Duodenal mucosa (tissue), 2 donors: ENCODE results near the gene SRSF4.
A peak's percentile ranks its signal among the peaks of the same experiment; 100 is the strongest.
"Not testable (repeated sequence)": the region's sequence is repeated elsewhere in the genome, so short reads cannot be mapped to it uniquely, and the experiment has no call there.

Experiments
- H3K27ac ChIP-seq: one replicate; pipeline ENCODE4 v1.7.0; 2013; ENCODE audit warnings: low read depth, low read length
- H3K27me3 ChIP-seq, 2 donors: one replicate each; pipeline ENCODE4 v1.7.0; 2013; ENCODE audit warnings: low read length in 2 of 2, control low read depth in 1 of 2; ENCODE audit not compliant: insufficient read depth in 2 of 2, control insufficient read depth in 1 of 2
- H3K36me3 ChIP-seq, 2 donors: one replicate each; pipeline ENCODE4 v1.7.0; 2013; ENCODE audit warnings: low read length in 2 of 2, control low read depth in 1 of 2; ENCODE audit not compliant: insufficient read depth in 2 of 2, control insufficient read depth in 1 of 2
- H3K4me1 ChIP-seq, 2 donors: one replicate each; pipeline ENCODE4 v1.7.0; 2013; ENCODE audit warnings: low read length in 2 of 2, control low read depth in 1 of 2; ENCODE audit not compliant: insufficient read depth in 2 of 2, control insufficient read depth in 1 of 2
- H3K4me3 ChIP-seq, 2 donors: one replicate each; pipeline ENCODE4 v1.7.0; 2013; ENCODE audit warnings: low read length in 2 of 2, low read depth in 1 of 2
- H3K9ac ChIP-seq, 2 donors: one replicate each; pipeline ENCODE4 v1.7.0; 2013; ENCODE audit warnings: low read length in 2 of 2, low read depth in 1 of 2
- H3K9me3 ChIP-seq, 2 donors: one replicate each; pipeline ENCODE4 v1.7.0; 2013; ENCODE audit warnings: low read length in 2 of 2, control low read depth in 1 of 2; ENCODE audit not compliant: control insufficient read depth in 1 of 2

SRSF4 gene

DNA sequence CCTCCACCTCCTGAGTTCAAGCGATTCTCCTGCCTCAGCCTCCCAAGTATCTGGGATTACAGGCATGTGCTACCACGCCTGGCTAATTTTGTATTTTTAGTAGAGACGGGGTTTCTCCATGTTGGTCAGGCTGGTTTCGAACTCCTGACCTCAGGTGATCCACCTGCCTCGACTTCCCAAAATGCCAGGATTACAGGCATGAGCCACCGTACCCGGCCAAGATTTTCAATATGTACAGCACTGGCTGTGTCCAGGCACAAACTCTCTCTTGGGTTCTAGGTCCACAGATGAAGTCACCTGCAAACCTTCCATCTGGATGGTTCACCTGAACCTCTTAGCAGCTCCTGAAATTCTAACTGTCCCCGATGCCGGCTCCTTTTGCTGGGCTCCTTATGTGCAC, 31.4 kb downstream of the SRSF4 start:
- H3K27me3 ChIP-seq, H3K4me3 ChIP-seq, H3K9me3 ChIP-seq, H3K27ac ChIP-seq, H3K9ac ChIP-seq: not testable (repeated sequence)
- Histone ChIP-seq H3K4me1 (peaks cover 11 to 17% of the 10 kb centered on the region in 2 donors), H3K36me3 (peaks cover 51 to 91% of the 10 kb centered on the region in 2 donors)

DNA sequence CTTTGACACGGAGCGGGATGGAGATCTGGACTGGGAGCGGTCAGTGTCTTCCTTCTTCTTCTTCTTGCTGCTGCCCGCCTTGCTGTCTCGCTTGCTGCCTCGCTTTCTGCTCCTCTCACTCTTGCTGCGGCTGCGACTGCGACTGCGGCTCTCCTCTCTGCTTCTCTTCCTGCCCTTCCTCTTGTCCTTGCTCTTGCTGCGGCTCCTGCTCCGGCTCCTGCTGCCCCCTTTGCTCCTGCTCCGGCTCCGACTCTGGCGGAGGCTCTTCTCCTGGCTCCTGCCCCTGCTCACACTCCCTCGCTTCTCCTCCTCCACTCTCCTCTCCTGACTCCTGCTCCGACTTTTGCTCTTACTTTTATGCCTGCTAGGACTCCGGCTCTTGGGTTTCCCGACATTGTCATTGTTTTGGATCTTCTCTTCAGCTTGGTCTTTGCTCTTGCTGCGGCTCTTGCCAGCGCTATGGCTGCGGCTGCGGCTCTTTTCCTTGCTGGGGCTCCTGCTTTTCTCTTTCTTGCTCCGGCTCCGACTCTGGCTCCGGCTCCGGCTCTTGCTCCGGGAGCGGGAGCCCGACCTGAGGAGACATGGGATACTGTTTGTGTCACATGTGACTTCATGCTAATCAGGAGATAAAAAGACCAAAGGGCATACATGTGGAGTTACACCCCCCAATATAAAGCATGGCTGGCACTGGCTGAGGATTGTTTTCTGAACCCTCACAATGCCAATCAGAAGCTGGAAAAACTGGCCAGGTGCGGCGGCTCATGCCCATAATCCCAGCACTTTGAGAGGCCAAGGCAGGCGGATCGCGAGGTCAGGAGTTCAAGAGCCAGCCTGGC, 32.8 kb downstream of the SRSF4 start:
- no peak overlapping the region for H3K27ac ChIP-seq
- no peaks in the 10 kb centered on the region for H3K9me3 ChIP-seq
- H3K4me3 ChIP-seq: no peak overlapping the region
- H3K36me3 ChIP-seq: peaks cover 41 to 79% of the 10 kb centered on the region in 2 donors
- H3K9ac ChIP-seq: no peak overlapping the region
- no peaks in the 10 kb centered on the region for H3K27me3 ChIP-seq
- H3K4me1 ChIP-seq: peaks cover 11 to 17% of the 10 kb centered on the region in 2 donors

DNA sequence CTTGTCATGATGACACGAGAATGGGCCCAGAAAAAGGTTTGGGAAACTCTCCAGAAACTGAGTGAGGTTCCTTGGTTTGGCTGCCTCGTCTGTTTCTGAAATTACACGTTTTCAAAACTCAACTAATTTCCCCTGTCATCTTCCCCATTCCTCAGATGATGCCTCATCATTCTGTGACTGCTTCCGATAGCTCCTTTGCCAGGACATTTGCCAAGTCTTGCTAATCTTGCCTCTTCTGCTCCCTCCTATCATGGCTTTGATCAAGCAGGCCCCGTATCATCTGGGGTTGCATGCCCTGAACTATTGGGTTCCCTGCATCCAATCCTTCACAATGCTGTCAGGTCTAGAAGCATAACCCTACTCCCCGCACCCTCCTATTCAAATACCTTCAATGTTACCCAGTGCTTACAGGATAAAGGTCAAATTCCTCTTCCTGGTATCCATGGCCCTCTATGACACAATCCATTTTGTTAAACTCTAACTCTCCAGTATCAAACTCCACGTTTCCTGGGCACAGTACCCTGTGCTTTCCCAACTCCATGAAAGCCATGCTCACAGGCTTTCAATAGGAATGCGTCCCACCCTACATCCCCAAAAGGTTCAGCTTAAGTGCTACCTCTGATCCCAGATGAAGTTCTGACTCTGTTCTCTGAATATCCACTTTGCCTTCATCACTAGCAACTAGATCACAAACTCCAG, 35.8 kb downstream of the SRSF4 start:
- no peak overlapping the region for H3K9ac ChIP-seq
- H3K4me3 ChIP-seq: peak overlapping the region in 1 of 2 donors; percentile 19
- peaks cover 25 to 49% of the 10 kb centered on the region in 2 donors for H3K36me3 ChIP-seq
- no peak overlapping the region for H3K27ac ChIP-seq
- H3K9me3 ChIP-seq: no peaks in the 10 kb centered on the region
- H3K27me3 ChIP-seq: no peaks in the 10 kb centered on the region
- peaks cover 11 to 17% of the 10 kb centered on the region in 2 donors for H3K4me1 ChIP-seq

DNA sequence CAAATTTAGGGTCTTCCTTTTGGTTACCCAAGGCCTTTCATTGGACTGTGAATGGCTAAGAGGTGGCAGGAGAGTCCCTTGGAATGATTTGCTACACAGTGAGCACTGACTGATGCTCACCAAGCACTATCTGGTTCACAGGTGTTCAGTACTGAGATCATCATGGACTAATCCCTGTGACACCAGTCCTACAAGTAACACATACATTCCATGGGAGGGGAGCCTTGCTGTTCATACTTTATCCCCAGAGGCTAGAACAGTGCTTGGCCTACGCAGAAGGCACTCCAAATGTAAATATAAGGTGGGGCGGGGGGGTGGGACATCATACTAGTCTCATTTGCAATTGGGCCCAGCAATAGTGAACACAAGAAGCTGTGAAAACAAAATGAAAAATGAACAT, 37.5 kb downstream of the SRSF4 start:
- Histone ChIP-seq H3K9ac (no peak overlapping the region), H3K27me3 (no peaks in the 10 kb centered on the region), H3K27ac (no peak overlapping the region), H3K36me3 (peaks cover 18 to 33% of the 10 kb centered on the region in 2 donors), H3K4me1 (peaks cover 11 to 13% of the 10 kb centered on the region in 2 donors), H3K9me3 (no peaks in the 10 kb centered on the region), H3K4me3 (no peak overlapping the region)

DNA sequence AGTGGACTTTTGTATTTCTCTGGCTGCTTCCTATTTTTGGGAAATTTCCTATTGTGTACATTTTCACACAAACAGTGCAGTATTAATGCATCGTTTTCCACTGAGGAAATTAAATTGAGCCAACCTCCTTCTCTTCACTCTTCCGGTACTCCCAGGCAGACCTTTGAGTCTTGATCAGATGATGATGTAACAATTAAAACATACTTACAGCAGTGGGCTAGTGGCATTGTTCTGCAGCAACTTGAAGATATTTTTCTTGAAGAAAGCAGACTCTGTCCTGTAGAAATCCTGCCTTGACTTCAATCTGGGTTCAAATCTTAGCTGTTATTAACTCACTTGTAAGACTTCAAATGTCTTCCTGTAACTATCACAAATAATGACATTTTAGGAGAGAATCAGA, 39.0 kb downstream of the SRSF4 start:
- Histone ChIP-seq H3K4me3 (no peak overlapping the region), H3K36me3 (peaks cover 5 to 18% of the 10 kb centered on the region in 2 donors), H3K9me3 (no peaks in the 10 kb centered on the region), H3K4me1 (peaks cover 11 to 13% of the 10 kb centered on the region in 2 donors), H3K27ac (no peak overlapping the region), H3K9ac (no peak overlapping the region), H3K27me3 (no peaks in the 10 kb centered on the region)

DNA sequence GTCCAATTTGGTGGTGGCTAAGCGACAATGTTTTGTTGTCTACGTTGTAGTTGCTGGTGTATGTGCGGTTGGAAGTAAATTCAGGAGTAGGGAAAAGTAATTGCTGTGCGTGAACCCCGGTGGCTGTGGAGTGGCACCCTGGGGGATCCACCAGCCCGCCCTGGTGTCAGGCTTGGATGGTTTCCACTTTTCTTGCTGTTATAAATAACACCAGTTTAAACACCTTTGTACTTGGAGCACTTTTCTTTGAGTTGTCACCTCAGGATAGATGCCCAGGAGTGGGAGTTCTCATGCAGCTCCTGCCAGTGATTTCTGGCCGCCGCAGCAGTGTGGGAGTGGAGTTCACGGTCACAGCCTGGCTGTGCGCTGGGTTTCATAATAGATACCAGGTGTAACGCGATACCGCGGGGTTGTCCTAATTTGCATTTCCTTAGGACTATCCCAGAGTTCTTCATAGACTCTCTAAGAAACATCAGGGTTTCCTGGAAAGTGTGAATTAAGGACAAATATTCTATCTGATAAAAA, 45.2 kb downstream of the SRSF4 start:
- no peak overlapping the region for H3K27ac ChIP-seq
- H3K9me3 ChIP-seq: no peaks in the 10 kb centered on the region
- peaks cover 0 to 5% of the 10 kb centered on the region in 2 donors for H3K27me3 ChIP-seq
- no peak overlapping the region for H3K9ac ChIP-seq
- no peaks in the 10 kb centered on the region for H3K36me3 ChIP-seq
- peaks cover 5 to 9% of the 10 kb centered on the region in 2 donors for H3K4me1 ChIP-seq
- no peak overlapping the region for H3K4me3 ChIP-seq

DNA sequence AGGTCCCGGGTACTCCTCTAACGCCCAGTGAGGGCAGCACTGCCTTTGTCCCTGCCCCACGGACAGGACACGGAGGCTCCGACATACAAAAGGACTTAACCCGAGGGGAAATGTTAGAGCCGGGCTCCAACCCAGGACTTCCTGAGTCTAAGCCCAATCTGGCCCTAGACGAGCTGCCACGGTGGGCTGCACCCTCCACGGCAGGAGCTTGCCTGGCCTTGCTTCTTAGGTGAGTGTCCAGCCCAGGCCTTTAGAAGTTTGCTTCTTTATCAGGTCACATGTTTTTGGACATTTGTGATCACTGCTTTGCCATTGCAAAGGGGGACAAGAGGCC, 47.0 kb downstream of the SRSF4 start:
- H3K4me1 ChIP-seq: peaks cover 5 to 9% of the 10 kb centered on the region in 2 donors
- H3K36me3 ChIP-seq: no peaks in the 10 kb centered on the region
- no peak overlapping the region for H3K27ac ChIP-seq
- H3K4me3 ChIP-seq: no peak overlapping the region
- peaks cover 0 to 5% of the 10 kb centered on the region in 2 donors for H3K27me3 ChIP-seq
- H3K9ac ChIP-seq: no peak overlapping the region
- no peaks in the 10 kb centered on the region for H3K9me3 ChIP-seq

DNA sequence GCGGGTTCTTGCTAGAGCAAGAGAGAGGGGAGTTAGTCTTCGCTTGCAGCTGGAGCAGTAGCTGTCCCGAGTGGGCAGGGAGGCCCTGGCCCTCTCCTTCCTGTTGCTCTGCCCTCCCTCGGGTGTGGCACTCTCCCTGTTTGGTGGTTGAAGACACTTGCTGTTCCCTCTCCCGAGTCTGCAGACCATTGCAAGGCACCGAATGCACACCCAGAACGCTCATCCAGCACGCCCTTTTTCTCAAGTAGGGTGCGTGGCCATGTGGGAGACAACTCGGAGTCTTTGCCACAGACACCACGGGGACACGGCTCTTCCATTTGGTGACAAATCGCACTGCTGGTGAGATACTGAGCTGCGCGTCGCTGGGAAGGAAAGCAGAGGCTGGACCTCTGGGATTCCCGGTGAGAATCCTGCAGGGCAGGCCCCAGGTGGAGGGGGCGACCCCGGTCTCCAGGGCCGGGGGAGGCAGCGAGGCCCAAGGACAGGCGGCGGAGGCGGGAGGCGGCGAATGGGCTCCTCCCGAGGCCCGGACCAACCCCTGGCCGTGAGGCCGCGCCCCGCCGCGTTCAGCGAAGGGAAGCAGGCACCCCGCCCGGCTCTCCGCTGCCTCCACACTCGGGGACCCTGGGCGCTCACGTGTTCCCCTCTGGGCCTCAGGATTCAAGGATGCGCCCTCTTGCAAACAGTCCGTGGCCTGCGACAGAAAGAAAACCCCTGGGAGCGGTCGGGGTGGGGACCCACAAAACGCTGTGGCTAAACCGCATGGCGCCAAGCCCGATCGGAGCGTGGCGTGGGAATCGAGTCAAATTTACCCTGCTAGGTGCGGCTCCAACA, 47.6 kb downstream of the SRSF4 start:
- H3K9me3 ChIP-seq: no peaks in the 10 kb centered on the region
- peak overlapping the region; percentile 17 to 36 for H3K4me3 ChIP-seq
- H3K27me3 ChIP-seq: peaks cover 0 to 5% of the 10 kb centered on the region in 2 donors
- peaks cover 5 to 9% of the 10 kb centered on the region in 2 donors for H3K4me1 ChIP-seq
- no peak overlapping the region for H3K27ac ChIP-seq
- no peaks in the 10 kb centered on the region for H3K36me3 ChIP-seq
- no peak overlapping the region for H3K9ac ChIP-seq

DNA sequence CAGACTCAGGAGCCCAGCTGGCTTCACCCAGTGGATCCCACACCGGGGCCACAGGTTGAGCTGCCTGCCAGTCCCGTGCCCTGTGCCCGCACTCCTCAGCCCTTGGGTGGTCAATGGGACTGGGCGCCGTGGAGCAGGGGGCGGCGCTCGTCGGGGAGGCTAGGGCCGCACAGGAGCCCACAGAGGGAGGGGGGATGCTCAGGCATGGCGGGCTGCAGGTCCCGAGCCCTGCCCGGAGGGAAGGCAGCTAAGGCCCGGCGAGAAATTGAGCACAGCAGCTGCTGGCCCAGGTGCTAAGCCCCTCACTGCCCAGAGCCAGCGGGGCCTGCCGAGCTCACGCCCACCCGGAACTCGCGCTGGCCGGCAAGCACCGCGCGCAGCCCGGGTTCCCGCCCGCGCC, 50.6 kb downstream of the SRSF4 start:
- H3K4me3 ChIP-seq, H3K27ac ChIP-seq, H3K9me3 ChIP-seq, H3K36me3 ChIP-seq, H3K4me1 ChIP-seq, H3K9ac ChIP-seq, H3K27me3 ChIP-seq: not testable (repeated sequence)
